Measurements from ENCODE around the gene PWWP2A. TPM values are rescaled to one million over a fixed set of nuclear protein-coding genes. Genes with fewer than 3 reads are reported as not detected.

The PWWP2A gene
- total and polyA plus RNA-seq, 10 of the 15 experiments (the other 5 are each of a cell fraction or from before 2014, with no cell fraction given): 5.7 to 26.1 (median 17.7) TPM

GRCh38 chr5:160119142-160119904 is at the start of gene PWWP2A (continued):
- TF ChIP-seq BHLHE40 (IDR thresholded peaks at IDR 0.05; ENCODE audit: borderline replicate concordance in 1 of 2, low read depth in 2 of 2, low read length in 1 of 2): peak; percentile 24 to 43; a peak in 1 of 4 replicates
- 0 out of 2 replicates have a peak, but pooled peaks have one; percentile 48 for TF ChIP-seq CHD1 (IDR thresholded peaks at IDR 0.05; ENCODE audit: low read depth, low read length)
- TF ChIP-seq SP1 (IDR thresholded peaks at IDR 0.05; ENCODE audit: low read depth, low read length): peak; percentile 97
- 0 out of 2 replicates have a peak, but pooled peaks have one; percentile 32 for TF ChIP-seq TBL1XR1 (IDR thresholded peaks at IDR 0.05; ENCODE audit: low read depth, low read length)
- peak; percentile 81 for TF ChIP-seq NKRF (conservative IDR thresholded peaks at IDR 0.05)
- peak; percentile 55 for TF ChIP-seq E4F1 (IDR thresholded peaks at IDR 0.05; ENCODE audit: borderline replicate concordance, partially characterized antibody)
- TF ChIP-seq KAT2A (conservative IDR thresholded peaks at IDR 0.05; ENCODE audit: control insufficient read depth, low read depth, low read length): no peak
- no peak for TF ChIP-seq BMI1 (IDR thresholded peaks at IDR 0.05; ENCODE audit: borderline replicate concordance)
- TF ChIP-seq NFYB (IDR thresholded peaks at IDR 0.05; ENCODE audit: insufficient read depth, low read depth, low read length): peak; percentile 93
- no peak for TF ChIP-seq BCLAF1 (IDR thresholded peaks at IDR 0.05)
- TF ChIP-seq BACH1 (IDR thresholded peaks at IDR 0.05; ENCODE audit: borderline replicate concordance): peak; percentile 80
- TF ChIP-seq SMARCA5 (IDR thresholded peaks at IDR 0.05): peak; percentile 87
- peak; percentile 86 for TF ChIP-seq POLR2A (IDR thresholded peaks at IDR 0.05; ENCODE audit: low read depth, low read length)
- no peak for TF ChIP-seq RUNX3 (IDR thresholded peaks at IDR 0.05; ENCODE audit: low read length)
- no peak for TF ChIP-seq MEF2A (IDR thresholded peaks at IDR 0.05; ENCODE audit: insufficient read depth, low read depth, low read length)
- peak; percentile 58; the same call in 1 of the 2 replicates for TF ChIP-seq IKZF1 (conservative IDR thresholded peaks at IDR 0.05)
- TF ChIP-seq NRF1 (conservative IDR thresholded peaks at IDR 0.05; ENCODE audit: low read depth, low read length): no peak
- peak; percentile 26; the same call in 1 of the 3 replicates for TF ChIP-seq POU2F2 (IDR thresholded peaks at IDR 0.05; ENCODE audit: borderline replicate concordance, low read depth, low read length)
- TF ChIP-seq ZBTB33 (IDR thresholded peaks at IDR 0.05): no peak

All from GM12878 (cell line).